ENCODE data around the gene CCDC33. TPM values are rescaled to one million over a fixed set of nuclear protein-coding genes. Genes with fewer than 3 reads are reported as not detected.

CCDC33 gene
- total RNA-seq, 1 experiment from 2014 or later: 10.6 TPM

- TF ChIP-seq USF1 (CRISPR knock-in tag; IDR thresholded peaks at IDR 0.05) (no peak), FOXK1 (CRISPR knock-in tag; IDR thresholded peaks at IDR 0.05) (no peak), ATF6 (CRISPR knock-in tag; IDR thresholded peaks at IDR 0.05) (no peak), SOX15 (CRISPR knock-in tag; IDR thresholded peaks at IDR 0.05) (no peak), ZNF416 (CRISPR knock-in tag; IDR thresholded peaks at IDR 0.05) (no peak), CREB1 (CRISPR knock-in tag; IDR thresholded peaks at IDR 0.05) (no peak)
- TF ChIP-seq, protein P1, sequence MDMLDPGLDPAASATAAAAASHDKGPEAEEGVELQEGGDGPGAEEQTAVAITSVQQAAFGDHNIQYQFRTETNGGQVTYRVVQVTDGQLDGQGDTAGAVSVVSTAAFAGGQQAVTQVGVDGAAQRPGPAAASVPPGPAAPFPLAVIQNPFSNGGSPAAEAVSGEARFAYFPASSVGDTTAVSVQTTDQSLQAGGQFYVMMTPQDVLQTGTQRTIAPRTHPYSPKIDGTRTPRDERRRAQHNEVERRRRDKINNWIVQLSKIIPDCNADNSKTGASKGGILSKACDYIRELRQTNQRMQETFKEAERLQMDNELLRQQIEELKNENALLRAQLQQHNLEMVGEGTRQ (CRISPR knock-in tag; IDR thresholded peaks at IDR 0.05): no peak
These were observed 6.4 kb upstream of the CCDC33 start (continued) for GRCh38 chr15:74229686-74230085.

- H3K36me3 Mint-ChIP-seq: no peaks in the 10 kb centered on the region
- DNase-seq (ENCODE audit: low spot score) (no peak), ATAC-seq (no peak)
- POLR2A ChIA-PET: no interaction called here
- no peak overlapping the region for H3K27ac Mint-ChIP-seq
- H3K4me1 Mint-ChIP-seq: peaks cover 25% of the 10 kb centered on the region
- H3K4me3 Mint-ChIP-seq: no peak overlapping the region
- CTCF ChIA-PET: interaction anchor here (0.8 to 2.0 kb wide), 4 partner anchors 8 to 183 kb away, joined by 3 to 9 read pairs (median 4); no protein-coding TSS in a partner anchor
- H3K27me3 Mint-ChIP-seq (ENCODE audit: low read depth): peaks cover 54% of the 10 kb centered on the region
- TF ChIP-seq MLX (CRISPR knock-in tag; IDR thresholded peaks at IDR 0.05) (no peak), GTF2I (CRISPR knock-in tag; conservative IDR thresholded peaks at IDR 0.05) (no peak)
- TF ChIP-seq, protein P2, sequence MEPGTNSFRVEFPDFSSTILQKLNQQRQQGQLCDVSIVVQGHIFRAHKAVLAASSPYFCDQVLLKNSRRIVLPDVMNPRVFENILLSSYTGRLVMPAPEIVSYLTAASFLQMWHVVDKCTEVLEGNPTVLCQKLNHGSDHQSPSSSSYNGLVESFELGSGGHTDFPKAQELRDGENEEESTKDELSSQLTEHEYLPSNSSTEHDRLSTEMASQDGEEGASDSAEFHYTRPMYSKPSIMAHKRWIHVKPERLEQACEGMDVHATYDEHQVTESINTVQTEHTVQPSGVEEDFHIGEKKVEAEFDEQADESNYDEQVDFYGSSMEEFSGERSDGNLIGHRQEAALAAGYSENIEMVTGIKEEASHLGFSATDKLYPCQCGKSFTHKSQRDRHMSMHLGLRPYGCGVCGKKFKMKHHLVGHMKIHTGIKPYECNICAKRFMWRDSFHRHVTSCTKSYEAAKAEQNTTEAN (CRISPR knock-in tag; IDR thresholded peaks at IDR 0.05): no peak
- no peaks in the 10 kb centered on the region for H3K9me3 Mint-ChIP-seq
These were observed 4.7 kb upstream of the CCDC33 start for GRCh38 chr15:74231475-74231874.

DNA sequence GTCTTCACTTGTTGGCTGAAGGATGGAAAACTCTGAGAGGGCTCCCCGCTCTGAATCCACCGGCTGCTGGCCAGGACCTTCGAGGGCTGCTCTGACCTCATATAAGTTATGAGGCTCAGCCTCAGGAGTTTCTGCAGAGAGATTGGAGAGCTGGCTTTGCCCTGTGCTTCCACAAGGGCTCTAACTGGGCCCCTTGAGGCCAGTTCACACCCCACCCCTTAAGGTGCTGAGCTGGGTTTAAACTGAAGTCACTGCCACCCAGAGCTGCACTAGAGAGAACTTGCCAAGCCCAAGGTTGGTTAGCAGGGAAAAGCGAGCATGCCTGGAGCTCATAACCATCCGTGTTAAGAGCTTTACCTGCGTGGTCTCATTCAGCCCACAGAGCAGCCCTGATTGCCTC, 2.8 kb upstream of the CCDC33 start:
- no peaks in the 10 kb centered on the region for H3K9me3 Mint-ChIP-seq
- POLR2A ChIA-PET: interaction anchor here (1.5 to 1.6 kb wide), 2 partner anchors 31 to 86 kb away, joined by 3 to 4 read pairs; partner anchors contain the start of gene STRA6
- no peaks in the 10 kb centered on the region for H3K36me3 Mint-ChIP-seq
- peaks cover 36% of the 10 kb centered on the region for H3K27me3 Mint-ChIP-seq (ENCODE audit: low read depth)
- peaks cover 17% of the 10 kb centered on the region for H3K4me1 Mint-ChIP-seq
- no peak for DNase-seq (ENCODE audit: low spot score)
- H3K27ac Mint-ChIP-seq: no peak overlapping the region
- CTCF ChIA-PET: interaction anchor here (0.8 to 2.8 kb wide), 5 partner anchors 13 to 185 kb away, joined by 3 to 18 read pairs (median 5); partner anchors contain the start of gene STRA6
- no peak overlapping the region for H3K4me3 Mint-ChIP-seq
- no peak for ATAC-seq
- TF ChIP-seq ZNF396 (CRISPR knock-in tag; IDR thresholded peaks at IDR 0.05; ENCODE audit: borderline replicate concordance) (no peak), CBFB (CRISPR knock-in tag; IDR thresholded peaks at IDR 0.05; ENCODE audit: low read depth) (no peak), ZNF425 (CRISPR knock-in tag; conservative IDR thresholded peaks at IDR 0.05) (no peak), ZNF121 (CRISPR knock-in tag; IDR thresholded peaks at IDR 0.05) (no peak), PRRX2 (CRISPR knock-in tag; IDR thresholded peaks at IDR 0.05) (no peak), NR1H2 (CRISPR knock-in tag; IDR thresholded peaks at IDR 0.05) (no peak), IRF2 (CRISPR knock-in tag; IDR thresholded peaks at IDR 0.05; ENCODE audit: borderline replicate concordance, low read depth) (no peak), ATF1 (CRISPR knock-in tag; IDR thresholded peaks at IDR 0.05) (no peak), KAT7 (CRISPR knock-in tag; IDR thresholded peaks at IDR 0.05; ENCODE audit: borderline replicate concordance) (no peak), JAZF1 (CRISPR knock-in tag; IDR thresholded peaks at IDR 0.05) (no peak)
- TF ChIP-seq, protein P3, sequence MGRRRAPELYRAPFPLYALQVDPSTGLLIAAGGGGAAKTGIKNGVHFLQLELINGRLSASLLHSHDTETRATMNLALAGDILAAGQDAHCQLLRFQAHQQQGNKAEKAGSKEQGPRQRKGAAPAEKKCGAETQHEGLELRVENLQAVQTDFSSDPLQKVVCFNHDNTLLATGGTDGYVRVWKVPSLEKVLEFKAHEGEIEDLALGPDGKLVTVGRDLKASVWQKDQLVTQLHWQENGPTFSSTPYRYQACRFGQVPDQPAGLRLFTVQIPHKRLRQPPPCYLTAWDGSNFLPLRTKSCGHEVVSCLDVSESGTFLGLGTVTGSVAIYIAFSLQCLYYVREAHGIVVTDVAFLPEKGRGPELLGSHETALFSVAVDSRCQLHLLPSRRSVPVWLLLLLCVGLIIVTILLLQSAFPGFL (CRISPR knock-in tag; IDR thresholded peaks at IDR 0.05; ENCODE audit: borderline replicate concordance): no peak

Data from WTC11 (cell line).